Measurements from ENCODE around the gene CRYBA1. TPM values are rescaled to one million over a fixed set of nuclear protein-coding genes. Genes with fewer than 3 reads are reported as not detected.
A peak's percentile ranks its signal among the peaks of the same experiment; 100 is the strongest.
"Not testable (repeated sequence)": the region's sequence is repeated elsewhere in the genome, so short reads cannot be mapped to it uniquely, and the experiment has no call there.

The CRYBA1 gene
- total RNA-seq (2014; rRNA removed; shearing (Covaris generic)): not detected in 2 replicates
- polyA plus RNA-seq (2014; cell fraction: nucleus; rRNA removed): not detected in 2 replicates

GRCh38 chr17:29246628-29247027 lies at the start of gene CRYBA1:
TSS of gene CRYBA1 (plus strand) at chr17:29246859. CDS start at chr17:29246864, 5 bp downstream.
- DNase-seq (ENCODE audit: extremely low read depth, low read depth): no peak

DNA sequence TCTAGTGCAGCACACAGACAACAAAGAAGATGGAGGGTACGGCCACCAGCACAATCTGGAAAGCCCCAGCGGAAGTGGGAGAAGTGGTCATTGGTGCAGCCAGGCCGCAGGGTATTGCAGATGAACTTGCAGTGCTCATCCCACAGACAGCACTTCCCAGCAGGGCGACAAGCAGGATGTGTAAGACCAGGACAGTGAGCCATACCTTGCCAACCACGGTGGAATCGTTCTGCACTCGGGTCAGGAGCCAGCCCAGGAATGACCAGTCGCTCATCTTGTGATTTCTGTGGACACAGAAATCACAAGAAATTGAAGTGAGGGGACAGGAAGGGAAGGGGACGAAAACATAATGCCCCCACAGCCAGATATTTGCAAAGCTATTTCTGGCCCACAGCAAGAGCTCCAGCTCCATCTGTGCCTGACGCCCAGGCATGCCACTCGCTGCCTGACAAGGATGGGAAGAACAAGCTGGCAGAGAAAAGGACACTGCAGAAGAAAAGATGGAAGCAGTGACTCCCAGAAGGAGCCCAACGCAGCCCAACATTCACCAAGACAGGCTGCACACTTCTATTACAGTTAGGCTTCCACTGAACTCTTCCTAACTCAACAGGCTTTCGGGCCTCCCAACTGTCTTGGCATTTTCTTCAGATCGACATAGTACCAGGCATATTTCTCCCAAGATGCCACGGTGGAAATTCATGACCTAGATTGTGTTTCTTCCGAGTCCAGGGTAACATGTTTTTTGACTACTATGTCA lies 49.0 kb upstream of the CRYBA1 start:
- no peak for DNase-seq (ENCODE audit: extremely low read depth, low read depth)

- DNase-seq (ENCODE audit: extremely low read depth, low read depth): not testable (repeated sequence)
Measured at GRCh38 chr17:29204068-29204804, 42.4 kb upstream of the CRYBA1 start.

DNA sequence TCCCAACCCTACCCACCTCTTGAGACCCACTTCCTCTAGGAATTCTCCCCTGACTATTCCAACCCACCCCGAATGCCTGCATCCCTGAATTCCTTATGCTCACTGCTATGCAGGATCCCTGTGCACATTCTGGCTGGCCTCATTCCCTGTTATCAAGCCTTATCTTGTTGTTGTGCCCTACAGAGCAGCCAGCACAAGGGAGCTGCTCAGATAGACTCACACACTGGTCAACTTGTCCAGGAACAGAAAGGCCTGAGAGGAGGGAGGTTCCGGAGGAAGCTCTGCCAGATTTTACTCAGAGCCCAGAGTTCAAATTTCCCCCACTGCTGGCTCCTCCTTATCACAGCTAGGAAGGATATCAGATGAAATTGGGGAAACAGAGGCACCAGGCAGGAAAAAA lies 41.6 kb upstream of the CRYBA1 start:
- no peak for DNase-seq (ENCODE audit: extremely low read depth, low read depth)

- no peak for DNase-seq (ENCODE audit: extremely low read depth, low read depth)
Measured at GRCh38 chr17:29207975-29208374, 38.7 kb upstream of the CRYBA1 start.

- no peak for DNase-seq (ENCODE audit: extremely low read depth, low read depth)
Measured at GRCh38 chr17:29209073-29209472, 37.6 kb upstream of the CRYBA1 start.

DNA sequence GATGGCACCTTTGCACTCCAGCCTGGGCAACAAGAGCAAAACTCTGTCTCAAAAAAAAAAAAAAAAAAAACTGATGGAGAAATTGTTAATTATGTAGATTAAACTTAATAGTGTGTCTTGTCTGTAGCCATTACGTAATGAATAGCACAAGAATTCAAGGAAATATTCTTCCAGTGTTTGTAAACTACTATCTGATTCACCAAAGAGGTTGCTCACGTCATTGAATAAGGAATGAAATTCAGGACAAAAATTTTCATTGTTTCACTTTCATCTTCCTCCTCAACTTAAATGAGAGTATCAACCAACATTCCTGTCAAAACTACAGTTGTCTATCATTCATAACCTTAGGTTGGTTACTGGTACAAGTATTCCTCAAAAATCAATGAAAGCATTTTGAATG lies 35.8 kb upstream of the CRYBA1 start:
- no peak for DNase-seq (ENCODE audit: extremely low read depth, low read depth)

DNA sequence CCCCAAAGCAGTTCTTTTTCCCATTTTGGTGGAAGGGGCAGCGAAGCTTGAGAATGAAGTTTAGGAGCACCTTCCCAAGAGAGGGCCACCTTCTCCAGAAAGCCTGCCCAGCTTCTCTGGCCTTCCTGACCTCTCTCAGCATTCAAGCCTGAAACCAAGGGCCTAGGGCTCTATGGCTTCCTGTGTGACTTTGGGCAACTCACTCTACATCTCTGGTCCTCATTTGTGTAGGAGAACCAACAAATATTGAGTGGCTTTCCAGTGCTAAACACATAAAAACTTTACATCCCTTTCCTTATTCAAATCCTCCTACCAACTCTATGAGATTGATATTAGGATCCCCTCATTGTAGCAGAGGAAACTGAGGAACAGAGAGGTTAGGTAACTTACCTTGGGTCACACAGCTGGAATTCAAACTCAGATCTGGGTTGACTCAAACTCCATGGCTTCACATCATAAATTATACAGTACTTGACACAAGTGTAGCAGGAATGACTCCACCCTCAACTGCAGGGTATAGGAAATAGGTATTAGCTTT lies 34.5 kb upstream of the CRYBA1 start:
- no peak for DNase-seq (ENCODE audit: extremely low read depth, low read depth)

DNA sequence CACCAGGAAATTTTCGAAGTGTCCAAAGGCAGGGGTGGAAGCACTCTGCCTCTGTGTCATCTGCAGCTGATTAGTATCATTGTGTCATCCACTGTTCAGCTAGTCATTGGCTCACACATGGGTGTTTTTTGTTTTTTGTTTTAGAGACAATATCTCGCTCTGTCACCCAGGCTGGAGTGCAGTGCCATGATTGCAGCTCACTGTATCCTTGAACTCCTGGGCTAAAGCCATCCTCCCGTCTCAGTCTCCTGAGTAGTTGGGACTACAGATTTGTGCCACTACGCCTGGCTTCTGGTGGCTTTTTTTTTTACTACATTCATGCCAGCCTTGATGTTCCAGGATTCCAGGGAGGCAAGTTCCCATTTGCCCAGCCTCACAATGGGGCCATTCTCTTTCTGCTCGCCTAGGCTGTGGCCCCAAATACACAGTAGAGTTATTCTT lies 34.0 kb upstream of the CRYBA1 start:
- DNase-seq (ENCODE audit: extremely low read depth, low read depth): no peak

DNA sequence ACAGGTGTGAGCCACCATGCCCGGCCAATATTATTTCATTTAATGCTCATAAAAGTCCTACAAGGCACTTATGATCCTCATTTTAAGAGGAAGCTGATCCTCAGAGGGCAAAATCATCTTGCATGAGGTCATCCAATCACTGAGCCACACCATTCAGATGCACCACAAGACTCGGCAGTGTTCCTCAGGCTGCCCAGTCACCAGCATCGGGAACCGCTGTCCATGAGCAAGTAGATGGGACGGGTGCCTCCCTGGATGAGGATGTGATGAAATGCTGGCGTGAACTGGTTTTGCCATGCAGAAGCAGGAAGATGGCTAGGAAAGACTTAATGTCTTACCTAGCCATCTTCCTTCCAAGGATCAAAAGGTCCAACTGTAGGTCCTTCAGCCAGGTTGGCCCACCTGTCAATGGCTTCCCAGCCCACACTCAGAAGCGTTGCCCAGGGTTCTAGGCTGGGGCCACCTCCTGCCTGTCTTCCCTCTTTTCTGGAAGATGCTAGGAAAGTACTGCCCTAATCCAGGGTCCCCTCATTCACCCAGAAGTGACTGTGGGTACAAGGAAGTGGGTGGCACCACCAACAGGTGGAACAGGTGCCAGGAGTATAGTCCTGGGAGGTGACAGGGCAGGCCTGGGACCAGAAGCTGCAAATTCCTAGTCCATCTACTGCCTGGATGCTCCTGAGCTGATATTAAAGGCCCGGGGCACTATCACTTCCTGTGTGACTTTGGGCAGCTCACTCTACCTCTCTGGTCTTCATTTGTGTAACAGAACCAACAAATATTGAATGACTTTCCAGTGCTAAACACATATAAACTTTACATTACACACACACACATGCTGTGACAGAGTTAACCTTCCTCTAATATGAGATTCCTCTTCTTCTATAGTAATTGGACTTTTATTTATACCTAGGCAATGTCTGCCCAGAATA lies 32.2 kb upstream of the CRYBA1 start:
- DNase-seq (ENCODE audit: extremely low read depth, low read depth): no peak

GRCh38 chr17:29215174-29215573 lies 31.5 kb upstream of the CRYBA1 start:
- DNase-seq (ENCODE audit: extremely low read depth, low read depth): no peak

GRCh38 chr17:29215717-29216116 lies 30.9 kb upstream of the CRYBA1 start:
- no peak for DNase-seq (ENCODE audit: extremely low read depth, low read depth)

- DNase-seq (ENCODE audit: extremely low read depth, low read depth): no peak
Measured at GRCh38 chr17:29216181-29216580, 30.5 kb upstream of the CRYBA1 start.

GRCh38 chr17:29216856-29217255 lies 29.8 kb upstream of the CRYBA1 start:
- DNase-seq (ENCODE audit: extremely low read depth, low read depth): no peak

DNA sequence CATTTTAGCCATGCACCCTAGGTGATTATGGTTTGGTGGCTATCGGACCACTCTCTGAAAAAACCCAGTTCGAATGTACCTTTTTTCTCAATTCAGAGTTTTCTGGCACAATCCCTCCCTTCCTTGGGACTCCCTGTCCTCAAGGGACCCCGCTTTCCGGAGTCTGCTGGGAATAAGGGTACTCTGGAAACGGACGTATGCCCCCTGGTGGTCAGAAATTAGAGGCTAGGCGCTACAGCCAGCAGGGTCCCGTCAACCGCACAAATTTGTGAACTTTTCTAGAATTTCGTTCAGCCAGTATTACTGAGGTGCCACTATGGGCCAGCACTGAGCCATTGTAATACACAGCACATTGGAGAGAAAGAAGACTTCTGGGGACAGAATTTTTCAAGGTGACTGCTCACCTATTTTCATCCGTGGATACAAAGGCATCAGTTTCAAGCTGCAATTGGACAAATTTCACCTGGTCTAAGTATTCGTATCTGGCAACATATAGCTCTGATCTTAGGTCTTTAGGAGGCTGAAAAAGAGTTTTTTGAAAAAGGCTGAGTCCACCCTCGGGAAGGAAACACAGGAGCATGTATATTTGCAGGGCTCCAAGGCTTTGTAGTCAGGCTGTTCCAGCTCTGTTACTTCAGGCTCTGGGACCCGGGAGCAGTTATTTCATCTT lies 27.1 kb upstream of the CRYBA1 start:
- peak; percentile 75 for DNase-seq (ENCODE audit: extremely low read depth, low read depth)

DNA sequence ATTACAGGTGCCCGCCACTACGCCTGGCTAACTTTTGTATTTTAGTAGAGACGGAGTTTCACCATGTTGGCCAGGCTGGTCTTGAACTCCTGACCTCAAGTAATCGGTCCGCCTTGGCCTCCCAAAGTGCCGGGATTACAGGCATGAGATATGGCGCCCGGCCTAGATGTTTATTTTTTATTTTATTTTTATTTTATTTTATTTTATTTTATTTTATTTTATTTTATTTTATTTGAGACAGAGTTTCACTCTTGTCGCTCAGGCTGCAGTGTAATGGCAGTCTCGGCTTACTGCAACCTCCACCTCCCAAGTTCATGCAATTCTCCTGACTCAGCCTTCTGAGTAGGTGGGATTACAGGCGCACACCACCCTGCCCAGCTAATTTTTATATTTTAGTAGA lies 25.3 kb upstream of the CRYBA1 start:
- DNase-seq (ENCODE audit: extremely low read depth, low read depth): not testable (repeated sequence)

- no peak for DNase-seq (ENCODE audit: extremely low read depth, low read depth)
Measured at GRCh38 chr17:29225396-29225795, 21.3 kb upstream of the CRYBA1 start.

- no peak for DNase-seq (ENCODE audit: extremely low read depth, low read depth)
Measured at GRCh38 chr17:29233301-29233700, 13.4 kb upstream of the CRYBA1 start.

- DNase-seq (ENCODE audit: extremely low read depth, low read depth): not testable (repeated sequence)
Measured at GRCh38 chr17:29234972-29235371, 11.7 kb upstream of the CRYBA1 start.

DNA sequence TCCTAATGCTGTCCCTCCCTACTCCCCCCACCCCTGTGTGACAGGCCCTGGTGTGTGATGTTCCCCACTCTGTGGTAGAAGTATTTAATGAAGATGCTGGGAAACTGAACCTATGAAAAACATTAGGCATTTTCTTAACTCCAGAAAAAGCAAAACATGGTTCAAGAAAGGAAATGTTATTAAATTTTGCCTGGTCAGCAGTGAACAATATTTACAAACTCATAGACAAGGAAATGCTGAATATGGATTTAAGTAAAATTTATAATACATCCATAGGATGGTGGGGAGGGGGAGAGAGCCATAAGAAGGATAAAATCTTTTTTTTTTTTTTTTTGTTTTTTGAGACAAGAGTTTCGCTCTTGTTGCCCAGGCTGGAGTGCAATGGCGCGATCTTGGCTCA lies 10.8 kb upstream of the CRYBA1 start:
- no peak for DNase-seq (ENCODE audit: extremely low read depth, low read depth)
